Endothelial cell of umbilical vein (primary cell): ENCODE data around the gene CTSA. TPM values are rescaled to one million over a fixed set of nuclear protein-coding genes. Genes with fewer than 3 reads are reported as not detected.

Experiments used
- BruUV-seq: library from RNA; stranded (reverse); fragments of 400-500 nt; replicated peaks from 2 replicates; lab custom pipeline; 2021; lab: Mats Ljungman, UMichigan
- CTCF ChIA-PET: fragments of 300-600, 350-600 bp; sonication (Branson Sonifier 250); formaldehyde crosslinking; loops from one replicate; lab custom pipeline; 2021; ENCODE audit warnings: antibody characterized with exemption, inconsistent platforms; lab: Charles Lee
- POLR2A ChIA-PET: fragments of 300-600, 350-600 bp; sonication (Branson Sonifier 250); formaldehyde crosslinking; loops from one replicate; lab custom pipeline; 2021; ENCODE audit warnings: antibody characterized with exemption, inconsistent platforms; lab: Charles Lee
- DNase-seq: peaks from one replicate; pipeline ENCODE4 v3.0.0-alpha.2; 2011; ENCODE audit warnings: low read depth, low spot score
- FAIRE-seq: peaks from 2 replicates; lab custom pipeline; 2011; peaks lifted over from hg19 to GRCh38; lab: Jason Lieb, UNC
- H2AFZ ChIP-seq: 2 replicates; pipeline ENCODE4 v1.6.0; 2012; ENCODE audit warnings: low read depth, low read length, control low read depth, inconsistent platforms
- H3K27ac ChIP-seq: 2 replicates; pipeline ENCODE4 v1.5.1; 2011; ENCODE audit warnings: low read depth, mild to moderate bottlenecking, control low read depth, low read length, moderate library complexity; ENCODE audit not compliant: insufficient read depth
- H3K27me3 ChIP-seq, 2 experiments: 2 replicates each; pipeline versions ENCODE4 v1.6.0 to v1.6.1; 2011; ENCODE audit warnings: low read length in 2 of 2, mixed read lengths in 1 of 2; ENCODE audit not compliant: control insufficient read depth in 2 of 2, insufficient read depth in 2 of 2
- H3K36me3 ChIP-seq, 2 experiments: 2 replicates in 1 of 2; 3 replicates in 1 of 2; pipeline ENCODE4 v1.5.1; 2011; ENCODE audit warnings: low read length in 2 of 2, mild to moderate bottlenecking in 1 of 2, moderate library complexity in 1 of 2; ENCODE audit not compliant: control insufficient read depth in 2 of 2, insufficient read depth in 2 of 2; ENCODE audit errors: extremely low read depth in 1 of 2
- H3K4me1 ChIP-seq: 3 replicates; pipeline ENCODE4 v1.5.1; 2011; ENCODE audit warnings: mild to moderate bottlenecking, low read length; ENCODE audit not compliant: control insufficient read depth, insufficient read depth; ENCODE audit errors: extremely low read depth
- H3K4me2 ChIP-seq: 2 replicates; pipeline ENCODE4 v1.6.1; 2011; ENCODE audit warnings: low read length, control low read depth, mixed read lengths; ENCODE audit not compliant: insufficient read depth
- H3K4me3 ChIP-seq, 3 experiments: fragments of 200-600 bp in 1 of 3; sonication (generic), shearing (Covaris generic) in 1 of 3; replicated peaks in 1 of 3; 2 replicates each; pipeline ENCODE4 v1.5.1; 2011 to 2016; ENCODE audit warnings: control low read depth in 3 of 3, low read length in 3 of 3, mild to moderate bottlenecking in 2 of 3, inconsistent platforms in 1 of 3, low read depth in 1 of 3, moderate library complexity in 1 of 3; ENCODE audit not compliant: insufficient read depth in 1 of 3
- H3K79me2 ChIP-seq: 2 replicates; pipeline ENCODE4 v1.6.0; 2012; ENCODE audit warnings: low read length, inconsistent platforms; ENCODE audit not compliant: control insufficient read depth, insufficient read depth
- H3K9ac ChIP-seq: replicated peaks from 2 replicates; pipeline ENCODE3; 2011; ENCODE audit warnings: low read length, control low read depth; ENCODE audit not compliant: insufficient read depth; ENCODE audit errors: extremely low read depth
- H3K9me1 ChIP-seq: replicated peaks from 3 replicates; pipeline ENCODE4 v1.6.0; 2011; ENCODE audit warnings: mild to moderate bottlenecking, low read length; ENCODE audit not compliant: control insufficient read depth, insufficient read depth; ENCODE audit errors: extremely low read depth
- H3K9me3 ChIP-seq: replicated peaks from 2 replicates; pipeline ENCODE4 v1.5.1; 2012; ENCODE audit warnings: low read length, inconsistent platforms; ENCODE audit not compliant: control insufficient read depth, insufficient read depth
- H4K20me1 ChIP-seq: replicated peaks from 2 replicates; pipeline ENCODE3; 2011; ENCODE audit warnings: mild to moderate bottlenecking, low read length; ENCODE audit not compliant: control insufficient read depth, insufficient read depth; ENCODE audit errors: extremely low read depth
- EZH2 ChIP-seq: IDR thresholded peaks from 2 replicates; pipeline ENCODE4 v1.6.1; 2012; ENCODE audit warnings: borderline replicate concordance, low read depth, mild to moderate bottlenecking, moderate library complexity, low read length, inconsistent platforms; ENCODE audit not compliant: severe bottlenecking
- FOS ChIP-seq: IDR thresholded peaks from 2 replicates; pipeline ENCODE4 v1.6.1; 2011; ENCODE audit warnings: mild to moderate bottlenecking, low read length, moderate library complexity, borderline replicate concordance; ENCODE audit not compliant: insufficient read depth
- GATA2 ChIP-seq: IDR thresholded peaks from 2 replicates; pipeline ENCODE4 v1.7.0; 2011; ENCODE audit warnings: low read depth, mild to moderate bottlenecking, moderate library complexity, mixed read lengths, low read length; ENCODE audit not compliant: insufficient read length, insufficient read depth
- JUN ChIP-seq: IDR thresholded peaks from 2 replicates; pipeline ENCODE4 v1.6.1; 2011; ENCODE audit warnings: borderline replicate concordance, low read depth; ENCODE audit not compliant: insufficient read length, insufficient read depth
- MYC ChIP-seq: IDR thresholded peaks from one replicate; pipeline ENCODE4 v1.6.1; 2011; ENCODE audit warnings: mild to moderate bottlenecking, low read depth, low read length
- POLR2A ChIP-seq: IDR thresholded peaks from 2 replicates; pipeline ENCODE4 v1.6.1; 2012; ENCODE audit warnings: low read depth, mild to moderate bottlenecking, control low read depth, low read length
- POLR2AphosphoS5 ChIP-seq: IDR thresholded peaks from 2 replicates; pipeline ENCODE4 v1.6.1; 2012; ENCODE audit warnings: low read depth, mild to moderate bottlenecking, control low read depth, low read length, moderate library complexity; ENCODE audit not compliant: insufficient read depth
- dilution Hi-C: fragments of 300-500 bp; cut with MboI; formaldehyde crosslinking; loops from one replicate; pipeline ENCODE4 v1.15.0; 2019; ENCODE audit warnings: low sequenced_read_pairs; ENCODE audit not compliant: extremely low pct_ligation_motif_present
- intact Hi-C: fragments of 100-400 bp; cut with micrococcal nuclease; formaldehyde crosslinking; loops from one replicate; pipeline ENCODE4 v1.10.0; 2022
- polyA plus RNA-seq, 4 experiments: library from polyadenylated mRNA; depleted of rRNA in 3 of 4; stranded (reverse) in 3 of 4; unstranded in 1 of 4; fragments of >200 nt; gene quantifications; 2 replicates each; pipeline versions ENCODE4 v1.2.1 to v1.2.3, GENCODE V29; 2011 to 2012; ENCODE audit warnings: missing spikeins in 1 of 4
- total RNA-seq: library from RNA; stranded (reverse); gene quantifications from 2 replicates; pipeline ENCODE4 v1.2.3, GENCODE V29; 2021
- TF ChIP-seq, protein P1 (sequence below): IDR thresholded peaks from 2 replicates; pipeline ENCODE4 v1.6.1; 2011; ENCODE audit not compliant: insufficient read depth, insufficient read length
- TF ChIP-seq, protein P2 (sequence below), 2 donors: IDR thresholded peaks; 1 replicate in 1 of 2; 2 replicates in 1 of 2; pipeline ENCODE4 v1.5.1; 2011; ENCODE audit warnings: low read length in 2 of 2, mild to moderate bottlenecking in 2 of 2, moderate library complexity in 2 of 2, control low read depth in 1 of 2, inconsistent platforms in 1 of 2, low read depth in 1 of 2; ENCODE audit not compliant: insufficient read depth in 1 of 2; ENCODE audit errors: extremely low read depth in 1 of 2

CTSA gene
- total and polyA plus RNA-seq, 2 donors (not counting 3 experiments of a cell fraction or from before 2014, with no cell fraction given), result 169 to 409 TPM

DNA sequence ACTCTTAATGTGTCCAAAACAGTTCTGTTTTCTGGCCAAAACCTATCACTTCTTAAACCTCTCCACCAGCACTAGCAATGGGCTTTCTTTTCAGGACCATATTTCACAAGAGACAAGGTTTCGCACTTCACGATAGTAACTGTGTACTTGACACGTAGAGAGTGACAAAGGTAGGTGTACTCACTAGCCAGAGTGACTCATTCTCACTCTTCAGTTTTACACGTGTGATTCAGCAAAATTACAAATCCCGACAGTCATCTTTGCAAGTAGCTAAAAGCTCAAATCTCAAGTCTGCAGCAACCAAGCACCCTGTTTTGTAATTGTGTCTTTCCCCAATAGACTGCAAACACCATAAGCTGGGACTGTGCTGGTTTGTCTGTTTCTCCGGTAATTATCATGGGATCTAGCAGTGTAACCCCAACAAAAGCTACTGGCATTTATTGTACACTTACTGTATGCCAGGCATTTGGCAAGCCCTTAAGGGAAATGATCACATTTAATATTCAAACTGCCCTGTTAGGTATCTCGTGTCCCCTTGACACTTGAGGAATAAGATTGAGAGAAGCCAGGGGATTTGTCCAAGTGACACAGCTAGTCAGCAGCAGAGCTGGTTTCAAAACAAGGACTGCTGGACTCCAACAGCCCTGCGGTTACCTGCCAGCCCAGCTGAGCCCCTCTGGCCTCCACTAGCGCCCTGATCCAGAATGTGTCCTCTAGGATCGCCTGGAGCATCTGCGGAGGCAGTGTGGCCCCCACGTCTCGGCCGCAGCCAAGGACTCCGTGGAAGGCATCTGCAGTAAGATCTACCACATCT lies 53.2 kb downstream of the CTSA start:
- no TSS peak for BruUV-seq
- no peak overlapping the region for H3K9ac ChIP-seq
- no peak overlapping the region for H3K4me2 ChIP-seq
- H4K20me1 ChIP-seq, result no peaks in the 10 kb centered on the region
- H2AFZ ChIP-seq, result no peak overlapping the region
- no peaks in the 10 kb centered on the region for H3K4me1 ChIP-seq
- H3K9me3 ChIP-seq, result no peaks in the 10 kb centered on the region
- H3K4me3 ChIP-seq, result no peak overlapping the region
- no peaks in the 10 kb centered on the region for H3K79me2 ChIP-seq
- no peak overlapping the region for H3K27ac ChIP-seq
- no peaks in the 10 kb centered on the region for H3K27me3 ChIP-seq
- no peak for DNase-seq
- ChIA-PET CTCF (interaction anchor here (0.7 to 2.2 kb wide), 3 partner anchors 9 to 26 kb away, joined by 3 to 14 read pairs (median 4); no protein-coding TSS in a partner anchor), POLR2A (no interaction called here)
- dilution Hi-C loops, result no loop called here
- H3K36me3 ChIP-seq, result peaks cover 19 to 77% of the 10 kb centered on the region in 2 experiments
- TF ChIP-seq MYC, result no peak
- TF ChIP-seq EZH2, result no peak
- TF ChIP-seq POLR2A, result no peak
- TF ChIP-seq JUN, result no peak
- no peak for TF ChIP-seq POLR2AphosphoS5
- TF ChIP-seq FOS, result no peak
- no peak for TF ChIP-seq GATA2
- TF ChIP-seq, protein P1, sequence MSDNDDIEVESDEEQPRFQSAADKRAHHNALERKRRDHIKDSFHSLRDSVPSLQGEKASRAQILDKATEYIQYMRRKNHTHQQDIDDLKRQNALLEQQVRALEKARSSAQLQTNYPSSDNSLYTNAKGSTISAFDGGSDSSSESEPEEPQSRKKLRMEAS, result no peak
- TF ChIP-seq, protein P2, sequence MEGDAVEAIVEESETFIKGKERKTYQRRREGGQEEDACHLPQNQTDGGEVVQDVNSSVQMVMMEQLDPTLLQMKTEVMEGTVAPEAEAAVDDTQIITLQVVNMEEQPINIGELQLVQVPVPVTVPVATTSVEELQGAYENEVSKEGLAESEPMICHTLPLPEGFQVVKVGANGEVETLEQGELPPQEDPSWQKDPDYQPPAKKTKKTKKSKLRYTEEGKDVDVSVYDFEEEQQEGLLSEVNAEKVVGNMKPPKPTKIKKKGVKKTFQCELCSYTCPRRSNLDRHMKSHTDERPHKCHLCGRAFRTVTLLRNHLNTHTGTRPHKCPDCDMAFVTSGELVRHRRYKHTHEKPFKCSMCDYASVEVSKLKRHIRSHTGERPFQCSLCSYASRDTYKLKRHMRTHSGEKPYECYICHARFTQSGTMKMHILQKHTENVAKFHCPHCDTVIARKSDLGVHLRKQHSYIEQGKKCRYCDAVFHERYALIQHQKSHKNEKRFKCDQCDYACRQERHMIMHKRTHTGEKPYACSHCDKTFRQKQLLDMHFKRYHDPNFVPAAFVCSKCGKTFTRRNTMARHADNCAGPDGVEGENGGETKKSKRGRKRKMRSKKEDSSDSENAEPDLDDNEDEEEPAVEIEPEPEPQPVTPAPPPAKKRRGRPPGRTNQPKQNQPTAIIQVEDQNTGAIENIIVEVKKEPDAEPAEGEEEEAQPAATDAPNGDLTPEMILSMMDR (IDR thresholded peaks at IDR 0.05; ENCODE audit: extremely low read depth in 1 of 2, insufficient read depth in 1 of 2, low read depth in 1 of 2, low read length in 2 of 2), result no peak
- no peaks in the 10 kb centered on the region for H3K9me1 ChIP-seq
- intact Hi-C loops, result no loop called here
- FAIRE-seq, result no peak
